ENCODE results near the gene THEM5. TPM values are rescaled to one million over a fixed set of nuclear protein-coding genes. Genes with fewer than 3 reads are reported as not detected.

THEM5 gene
- total and polyA plus RNA-seq, 7 experiments from 2014 or later: not detected

DNA sequence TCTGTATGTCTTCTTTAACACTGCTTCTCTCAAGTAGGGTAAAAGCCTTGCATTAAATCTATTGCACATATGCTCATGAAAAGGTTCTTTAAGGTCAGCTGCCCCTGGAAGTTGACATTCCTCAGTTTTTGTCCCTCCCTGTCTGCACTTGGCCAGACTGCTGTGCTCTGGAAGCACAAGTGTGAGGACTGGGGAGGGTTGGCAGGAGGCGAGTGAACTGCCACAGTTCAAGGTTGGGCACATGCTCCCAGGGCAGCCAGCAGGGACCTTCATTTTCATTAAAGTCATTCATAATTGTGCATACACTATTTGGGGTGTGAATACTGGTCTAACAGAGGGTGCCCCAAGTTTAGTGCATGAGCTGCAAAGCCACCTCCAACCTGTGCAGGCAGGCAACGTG lies 10.9 kb upstream of the THEM5 start:
- DNase-seq: no peak
- no peak overlapping the region for H3K27ac ChIP-seq (ENCODE audit: low read depth, low read length)
- H3K4me1 ChIP-seq (ENCODE audit: control insufficient read depth in 2 of 2, insufficient read depth in 2 of 2, low read length in 2 of 2): no peaks in the 10 kb centered on the region
- ATAC-seq: no peak
- no peak overlapping the region for H3K4me3 ChIP-seq (ENCODE audit: low read length)
- ChIA-PET CTCF (no interaction called here), POLR2A (no interaction called here)
- no peak overlapping the region for H3K4me3 Mint-ChIP-seq
- H3K4me1 Mint-ChIP-seq: peaks cover 0 to 9% (median 8%) of the 10 kb centered on the region in 7 donors
- H3K27me3 ChIP-seq (ENCODE audit: control insufficient read depth in 2 of 2, insufficient read depth in 2 of 2, low read length in 2 of 2): no peaks in the 10 kb centered on the region
- intact Hi-C loops (cut with micrococcal nuclease): no loop called here
- H3K9me3 Mint-ChIP-seq: no peaks in the 10 kb centered on the region
- H3K36me3 ChIP-seq (ENCODE audit: control insufficient read depth in 2 of 3, insufficient read depth in 3 of 3, low read length in 3 of 3): no peaks in the 10 kb centered on the region
- H3K27ac Mint-ChIP-seq: no peak overlapping the region
- no peaks in the 10 kb centered on the region for H3K36me3 Mint-ChIP-seq
- H3K9me3 ChIP-seq (ENCODE audit: control insufficient read depth in 2 of 3, low read length in 3 of 3): no peaks in the 10 kb centered on the region
- peaks cover 0 to 5% (median 0%) of the 10 kb centered on the region in 5 donors for H3K27me3 Mint-ChIP-seq

DNA sequence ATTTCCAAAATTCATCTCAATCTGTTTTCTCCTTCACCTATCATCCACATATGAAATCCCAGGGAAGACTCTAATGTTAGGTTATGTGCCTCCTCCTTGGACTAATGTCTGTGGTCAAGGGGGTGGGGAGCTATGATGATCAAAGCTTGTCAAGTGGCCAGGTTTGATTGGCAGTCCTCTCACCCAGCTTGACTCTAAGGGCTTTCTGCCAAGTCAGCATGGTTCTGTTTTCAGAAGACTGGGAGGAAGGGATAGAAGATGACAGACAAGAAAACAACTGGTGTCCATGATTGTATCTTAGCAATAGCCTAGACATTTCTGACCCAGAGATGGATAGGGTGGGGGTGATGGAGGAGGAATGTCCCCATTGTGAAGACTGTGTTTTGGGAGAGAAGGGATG lies 9.1 kb upstream of the THEM5 start:
- H3K4me1 Mint-ChIP-seq: peaks cover 0 to 7% (median 1%) of the 10 kb centered on the region in 7 donors
- POLR2A ChIA-PET: interaction anchor here (1.4 kb wide), 1 partner anchor 23 kb away, joined by 5 read pairs; the partner anchor contains the start of gene C2CD4D
- Histone ChIP-seq H3K27ac (ENCODE audit: low read depth, low read length) (no peak overlapping the region), H3K27me3 (ENCODE audit: control insufficient read depth in 2 of 2, insufficient read depth in 2 of 2, low read length in 2 of 2) (no peaks in the 10 kb centered on the region), H3K4me3 (ENCODE audit: low read length) (no peak overlapping the region), H3K36me3 (ENCODE audit: control insufficient read depth in 2 of 3, insufficient read depth in 3 of 3, low read length in 3 of 3) (no peaks in the 10 kb centered on the region), H3K4me1 (ENCODE audit: control insufficient read depth in 2 of 2, insufficient read depth in 2 of 2, low read length in 2 of 2) (no peaks in the 10 kb centered on the region), H3K9me3 (ENCODE audit: control insufficient read depth in 2 of 3, low read length in 3 of 3) (no peaks in the 10 kb centered on the region)
- intact Hi-C loops (cut with micrococcal nuclease): no loop called here
- no peak overlapping the region for H3K27ac Mint-ChIP-seq
- no peak for DNase-seq
- no peak overlapping the region for H3K4me3 Mint-ChIP-seq
- H3K27me3 Mint-ChIP-seq: peaks cover 0 to 5% (median 0%) of the 10 kb centered on the region in 5 donors
- CTCF ChIA-PET: interaction anchor here (0.5 kb wide), 1 partner anchor 425 kb away, joined by 3 read pairs; no protein-coding TSS in a partner anchor
- no peaks in the 10 kb centered on the region for H3K9me3 Mint-ChIP-seq
- no peaks in the 10 kb centered on the region for H3K36me3 Mint-ChIP-seq
- no peak for ATAC-seq

GRCh38 chr1:151860504-151861187 lies 7.1 kb upstream of the THEM5 start:
- Mint-ChIP-seq H3K27ac (no peak overlapping the region), H3K36me3 (peaks cover 0 to 1% (median 0%) of the 10 kb centered on the region in 5 donors), H3K4me3 (no peak overlapping the region), H3K9me3 (no peaks in the 10 kb centered on the region), H3K4me1 (peaks cover 0 to 6% (median 0%) of the 10 kb centered on the region in 7 donors), H3K27me3 (peaks cover 0 to 5% (median 0%) of the 10 kb centered on the region in 5 donors)
- intact Hi-C loops (cut with micrococcal nuclease): no loop called here
- no peak for ATAC-seq
- H3K27ac ChIP-seq (ENCODE audit: low read depth, low read length): no peak overlapping the region
- no peaks in the 10 kb centered on the region for H3K9me3 ChIP-seq (ENCODE audit: control insufficient read depth in 2 of 3, low read length in 3 of 3)
- no peaks in the 10 kb centered on the region for H3K4me1 ChIP-seq (ENCODE audit: control insufficient read depth in 2 of 2, insufficient read depth in 2 of 2, low read length in 2 of 2)
- DNase-seq: no peak
- H3K27me3 ChIP-seq (ENCODE audit: control insufficient read depth in 2 of 2, insufficient read depth in 2 of 2, low read length in 2 of 2): no peaks in the 10 kb centered on the region
- ChIA-PET POLR2A (no interaction called here), CTCF (no interaction called here)
- no peak overlapping the region for H3K4me3 ChIP-seq (ENCODE audit: low read length)
- no peaks in the 10 kb centered on the region for H3K36me3 ChIP-seq (ENCODE audit: control insufficient read depth in 2 of 3, insufficient read depth in 3 of 3, low read length in 3 of 3)

GRCh38 chr1:151859891-151860293 lies 6.4 kb upstream of the THEM5 start:
- POLR2A ChIA-PET: interaction anchor here (1.0 kb wide), 1 partner anchor 20 kb away, joined by 3 read pairs; the partner anchor contains the start of gene C2CD4D
- intact Hi-C loops (cut with micrococcal nuclease): no loop called here
- Mint-ChIP-seq H3K4me1 (peaks cover 0 to 6% (median 0%) of the 10 kb centered on the region in 7 donors), H3K36me3 (peaks cover 0 to 1% (median 0%) of the 10 kb centered on the region in 5 donors), H3K27ac (no peak overlapping the region), H3K4me3 (no peak overlapping the region), H3K27me3 (peaks cover 0 to 5% (median 0%) of the 10 kb centered on the region in 5 donors), H3K9me3 (no peaks in the 10 kb centered on the region)
- no peaks in the 10 kb centered on the region for H3K36me3 ChIP-seq (ENCODE audit: control insufficient read depth in 2 of 3, insufficient read depth in 3 of 3, low read length in 3 of 3)
- no peak overlapping the region for H3K4me3 ChIP-seq (ENCODE audit: low read length)
- H3K27me3 ChIP-seq (ENCODE audit: control insufficient read depth in 2 of 2, insufficient read depth in 2 of 2, low read length in 2 of 2): no peaks in the 10 kb centered on the region
- CTCF ChIA-PET: no interaction called here
- ATAC-seq: no peak
- no peak for DNase-seq
- H3K27ac ChIP-seq (ENCODE audit: low read depth, low read length): no peak overlapping the region
- H3K4me1 ChIP-seq (ENCODE audit: control insufficient read depth in 2 of 2, insufficient read depth in 2 of 2, low read length in 2 of 2): no peaks in the 10 kb centered on the region
- H3K9me3 ChIP-seq (ENCODE audit: control insufficient read depth in 2 of 3, low read length in 3 of 3): no peaks in the 10 kb centered on the region

DNA sequence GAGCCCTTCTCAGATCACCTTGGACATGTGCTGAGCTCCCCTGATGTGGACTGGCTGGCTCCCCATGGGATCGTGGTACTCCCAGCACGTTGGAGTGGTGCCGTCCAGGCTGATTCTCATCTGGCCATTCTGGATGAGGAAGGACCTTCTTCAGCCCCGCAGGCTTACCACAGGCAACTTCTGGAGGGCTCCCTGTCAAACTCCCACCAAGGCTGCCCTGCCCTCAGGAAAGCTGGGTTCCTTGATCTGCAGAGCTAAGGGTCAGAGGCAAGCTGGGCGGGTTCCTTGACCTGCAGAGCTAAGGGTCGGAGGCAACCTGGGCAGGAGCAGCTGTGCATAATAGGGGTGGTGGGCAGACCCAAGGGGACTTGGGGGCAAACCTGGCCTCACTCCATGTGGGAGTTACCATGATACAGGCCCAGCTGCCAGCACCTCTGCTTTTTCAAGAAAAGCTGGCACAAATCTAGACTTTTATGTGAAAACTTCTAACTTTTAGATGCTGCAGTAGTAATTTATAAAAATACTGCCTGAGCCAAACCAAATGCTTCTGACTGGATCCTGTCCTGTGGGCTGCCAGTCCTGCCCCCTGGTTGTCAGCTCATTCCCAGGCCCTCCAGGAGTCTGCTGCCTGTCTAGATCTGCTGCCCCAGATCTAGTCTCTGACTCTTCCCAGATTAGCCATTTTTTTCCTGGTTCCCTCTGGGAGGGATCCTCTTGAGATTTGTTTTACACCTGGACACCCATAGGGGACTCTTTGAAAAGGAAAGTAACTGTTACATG lies 5.6 kb upstream of the THEM5 start:
- Mint-ChIP-seq H3K9me3 (no peaks in the 10 kb centered on the region), H3K27ac (no peak overlapping the region), H3K27me3 (peaks cover 0 to 5% (median 0%) of the 10 kb centered on the region in 5 donors), H3K4me3 (no peak overlapping the region), H3K36me3 (peaks cover 0 to 1% (median 0%) of the 10 kb centered on the region in 5 donors), H3K4me1 (peaks cover 0 to 6% (median 0%) of the 10 kb centered on the region in 7 donors)
- ChIA-PET POLR2A (interaction anchor here (0.6 to 1.0 kb wide), 2 partner anchors 19 to 52 kb away, joined by 3 read pairs; partner anchors contain the start of gene C2CD4D), CTCF (interaction anchor here (0.5 kb wide), 1 partner anchor 429 kb away, joined by 9 read pairs; no protein-coding TSS in a partner anchor)
- no peaks in the 10 kb centered on the region for H3K36me3 ChIP-seq (ENCODE audit: control insufficient read depth in 2 of 3, insufficient read depth in 3 of 3, low read length in 3 of 3)
- no peak overlapping the region for H3K27ac ChIP-seq (ENCODE audit: low read depth, low read length)
- H3K4me1 ChIP-seq (ENCODE audit: control insufficient read depth in 2 of 2, insufficient read depth in 2 of 2, low read length in 2 of 2): no peaks in the 10 kb centered on the region
- intact Hi-C loops (cut with micrococcal nuclease): no loop called here
- H3K4me3 ChIP-seq (ENCODE audit: low read length): no peak overlapping the region
- ATAC-seq (no peak), DNase-seq (no peak)
- H3K27me3 ChIP-seq (ENCODE audit: control insufficient read depth in 2 of 2, insufficient read depth in 2 of 2, low read length in 2 of 2): no peaks in the 10 kb centered on the region
- H3K9me3 ChIP-seq (ENCODE audit: control insufficient read depth in 2 of 3, low read length in 3 of 3): no peaks in the 10 kb centered on the region

GRCh38 chr1:151858030-151858746 lies 4.7 kb upstream of the THEM5 start:
- Mint-ChIP-seq H3K4me1 (peaks cover 0 to 6% (median 0%) of the 10 kb centered on the region in 7 donors), H3K4me3 (no peak overlapping the region), H3K36me3 (peaks cover 0 to 1% (median 0%) of the 10 kb centered on the region in 5 donors), H3K27ac (no peak overlapping the region), H3K27me3 (peaks cover 0 to 5% (median 0%) of the 10 kb centered on the region in 5 donors), H3K9me3 (no peaks in the 10 kb centered on the region)
- Histone ChIP-seq H3K4me1 (ENCODE audit: control insufficient read depth in 2 of 2, insufficient read depth in 2 of 2, low read length in 2 of 2) (no peaks in the 10 kb centered on the region), H3K27me3 (ENCODE audit: control insufficient read depth in 2 of 2, insufficient read depth in 2 of 2, low read length in 2 of 2) (no peaks in the 10 kb centered on the region), H3K4me3 (ENCODE audit: low read length) (no peak overlapping the region), H3K27ac (ENCODE audit: low read depth, low read length) (no peak overlapping the region), H3K9me3 (ENCODE audit: control insufficient read depth in 2 of 3, low read length in 3 of 3) (no peaks in the 10 kb centered on the region), H3K36me3 (ENCODE audit: control insufficient read depth in 2 of 3, insufficient read depth in 3 of 3, low read length in 3 of 3) (no peaks in the 10 kb centered on the region)
- CTCF ChIA-PET: no interaction called here
- ATAC-seq (no peak), DNase-seq (no peak)
- POLR2A ChIA-PET: interaction anchor here (0.6 kb wide), 1 partner anchor 368 kb away, joined by 6 read pairs; no protein-coding TSS in a partner anchor
- intact Hi-C loops (cut with micrococcal nuclease): no loop called here

Data from naive thymus-derived CD4-positive, alpha-beta T cell (primary cell).